ENCODE measurements around the gene MAP1LC3B. TPM values are rescaled to one million over a fixed set of nuclear protein-coding genes. Genes with fewer than 3 reads are reported as not detected.

The MAP1LC3B gene
- total RNA-seq, 1 experiment from 2014 or later = 74.7 TPM

- no peaks in the 10 kb centered on the region for H3K27me3 ChIP-seq (replicated peaks; ENCODE audit: insufficient read depth, low read depth, low read length, poor library complexity)
- no TSS peak for BruUV-seq (replicated peaks)
- peaks cover 33% of the 10 kb centered on the region for H3K36me3 ChIP-seq (ENCODE audit: insufficient read depth, low read length, poor library complexity, severe bottlenecking)
- no peaks in the 10 kb centered on the region for H3K9me3 ChIP-seq (ENCODE audit: low read depth, low read length, poor library complexity, severe bottlenecking)
- H3K4me1 ChIP-seq (ENCODE audit: insufficient read depth, low read length, poor library complexity, severe bottlenecking) = no peaks in the 10 kb centered on the region
- DNase-seq (ENCODE audit: low spot score) = no peak
- H3K4me3 ChIP-seq (ENCODE audit: low read depth, low read length, poor library complexity, severe bottlenecking) = no peak overlapping the region
- ChIA-PET CTCF (no interaction called here), POLR2A (ENCODE audit: low non-redundant PET) (no interaction called here)
- no peak overlapping the region for H3K27ac ChIP-seq (ENCODE audit: low read depth, low read length, poor library complexity, severe bottlenecking)
- intact Hi-C loops (cut with micrococcal nuclease; ENCODE audit: unreplicated experiment) = no loop called here
- TF ChIP-seq EZH2 (IDR thresholded peaks at IDR 0.05; ENCODE audit: borderline replicate concordance, low read depth, low read length, poor library complexity, severe bottlenecking) (no peak), CTCF (conservative IDR thresholded peaks at IDR 0.05; ENCODE audit: low read depth, low read length) (no peak)
Measured at GRCh38 chr16:87443964-87444363, 51.8 kb downstream of the MAP1LC3B start.

GRCh38 chr16:87445486-87445885 is 53.4 kb downstream of the MAP1LC3B start:
- DNase-seq (ENCODE audit: low spot score) = no peak
- H3K27me3 ChIP-seq (replicated peaks; ENCODE audit: insufficient read depth, low read depth, low read length, poor library complexity) = no peaks in the 10 kb centered on the region
- ChIA-PET POLR2A (ENCODE audit: low non-redundant PET) (no interaction called here), CTCF (no interaction called here)
- intact Hi-C loops (cut with micrococcal nuclease; ENCODE audit: unreplicated experiment) = no loop called here
- no TSS peak for BruUV-seq (replicated peaks)
- H3K4me1 ChIP-seq (ENCODE audit: insufficient read depth, low read length, poor library complexity, severe bottlenecking) = no peaks in the 10 kb centered on the region
- H3K9me3 ChIP-seq (ENCODE audit: low read depth, low read length, poor library complexity, severe bottlenecking) = no peaks in the 10 kb centered on the region
- H3K4me3 ChIP-seq (ENCODE audit: low read depth, low read length, poor library complexity, severe bottlenecking) = no peak overlapping the region
- TF ChIP-seq CTCF (conservative IDR thresholded peaks at IDR 0.05; ENCODE audit: low read depth, low read length) = no peak
- TF ChIP-seq EZH2 (IDR thresholded peaks at IDR 0.05; ENCODE audit: borderline replicate concordance, low read depth, low read length, poor library complexity, severe bottlenecking) = no peak
- peaks cover 33% of the 10 kb centered on the region for H3K36me3 ChIP-seq (ENCODE audit: insufficient read depth, low read length, poor library complexity, severe bottlenecking)
- no peak overlapping the region for H3K27ac ChIP-seq (ENCODE audit: low read depth, low read length, poor library complexity, severe bottlenecking)

- Histone ChIP-seq H3K9me3 (ENCODE audit: low read depth, low read length, poor library complexity, severe bottlenecking) (no peaks in the 10 kb centered on the region), H3K27ac (ENCODE audit: low read depth, low read length, poor library complexity, severe bottlenecking) (no peak overlapping the region), H3K36me3 (ENCODE audit: insufficient read depth, low read length, poor library complexity, severe bottlenecking) (peaks cover 33% of the 10 kb centered on the region), H3K4me1 (ENCODE audit: insufficient read depth, low read length, poor library complexity, severe bottlenecking) (no peaks in the 10 kb centered on the region), H3K27me3 (replicated peaks; ENCODE audit: insufficient read depth, low read depth, low read length, poor library complexity) (no peaks in the 10 kb centered on the region), H3K4me3 (ENCODE audit: low read depth, low read length, poor library complexity, severe bottlenecking) (no peak overlapping the region)
- POLR2A ChIA-PET (ENCODE audit: low non-redundant PET) = no interaction called here
- DNase-seq (ENCODE audit: low spot score) = no peak
- intact Hi-C loops (cut with micrococcal nuclease; ENCODE audit: unreplicated experiment) = no loop called here
- no TSS peak for BruUV-seq (replicated peaks)
- CTCF ChIA-PET = no interaction called here
- TF ChIP-seq EZH2 (IDR thresholded peaks at IDR 0.05; ENCODE audit: borderline replicate concordance, low read depth, low read length, poor library complexity, severe bottlenecking) (no peak), CTCF (conservative IDR thresholded peaks at IDR 0.05; ENCODE audit: low read depth, low read length) (no peak)
Measured at GRCh38 chr16:87446479-87446878, 54.3 kb downstream of the MAP1LC3B start.

All from A673 (cell line).